Measurements from ENCODE around the gene CHST11.
"Not testable (repeated sequence)": the region's sequence is repeated elsewhere in the genome, so short reads cannot be mapped to it uniquely, and the experiment has no call there.

Gene CHST11

GRCh38 chr12:104568487-104568868 lies 111.7 kb downstream of the CHST11 start:
- DNase-seq = no peak

DNA sequence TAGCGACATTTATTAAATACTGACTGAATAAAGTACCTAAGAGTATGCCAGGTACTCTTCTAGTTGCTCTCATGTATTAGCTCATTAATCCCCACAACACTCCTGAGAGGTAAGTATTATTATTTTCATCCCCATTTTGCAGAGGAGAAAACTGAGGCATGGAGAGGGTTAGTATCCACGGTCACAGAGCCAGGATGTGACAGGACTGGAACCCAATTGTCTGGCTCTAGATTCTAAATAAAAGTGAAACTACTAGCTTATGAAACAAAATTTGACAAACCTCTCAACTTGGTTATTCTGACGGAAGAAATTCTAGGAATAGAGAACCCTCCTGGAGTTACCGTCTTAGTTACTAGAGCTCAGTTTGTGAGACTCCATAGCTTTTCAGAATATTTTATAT lies 112.2 kb downstream of the CHST11 start:
- DNase-seq = peak; percentile 43

DNA sequence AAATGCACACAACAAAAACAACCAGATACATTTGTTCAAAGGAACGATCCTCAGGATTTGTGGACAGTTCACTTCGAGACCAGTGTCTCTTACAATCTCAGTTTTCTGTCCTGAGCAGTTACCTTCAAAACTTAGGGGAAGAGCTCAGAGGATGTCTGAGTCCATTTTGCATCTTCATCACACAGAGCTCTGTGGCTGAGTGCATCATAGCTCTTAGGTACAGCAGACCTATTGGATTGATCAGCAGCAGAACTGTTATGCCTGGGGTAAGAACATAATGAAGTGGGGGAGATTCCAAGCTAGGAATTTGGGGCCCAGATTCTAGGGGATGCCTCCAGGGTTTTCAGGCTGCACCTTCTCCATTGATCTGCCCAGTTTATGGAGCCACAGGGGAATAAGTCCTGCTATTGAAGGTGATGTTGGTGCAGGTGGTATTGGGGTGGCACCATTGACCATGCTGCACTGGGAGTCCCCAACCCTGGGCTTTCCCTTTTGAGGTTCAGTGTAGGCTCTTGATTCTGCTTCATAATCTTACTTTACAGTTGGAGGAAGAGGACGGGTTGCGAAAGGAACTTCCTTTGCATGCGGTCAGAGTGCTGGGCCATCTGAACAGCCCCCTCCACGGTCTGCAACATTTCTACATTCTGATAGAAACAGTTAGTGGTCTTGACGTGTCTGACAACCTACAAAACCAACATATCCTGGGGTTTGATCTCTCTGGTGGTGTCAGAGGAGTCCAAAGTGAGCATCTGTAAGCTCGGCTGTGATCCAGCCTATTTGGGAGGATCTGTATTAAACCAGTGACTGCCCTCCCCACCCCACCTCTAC lies 112.8 kb downstream of the CHST11 start:
- DNase-seq = peak; percentile 90

- no peak for DNase-seq
Measured at GRCh38 chr12:104570174-104570907, 113.6 kb downstream of the CHST11 start.

- DNase-seq = no peak
Measured at GRCh38 chr12:104571328-104571727, 114.6 kb downstream of the CHST11 start.

- not testable (repeated sequence) for DNase-seq
Measured at GRCh38 chr12:104574353-104574752, 117.6 kb downstream of the CHST11 start.

DNA sequence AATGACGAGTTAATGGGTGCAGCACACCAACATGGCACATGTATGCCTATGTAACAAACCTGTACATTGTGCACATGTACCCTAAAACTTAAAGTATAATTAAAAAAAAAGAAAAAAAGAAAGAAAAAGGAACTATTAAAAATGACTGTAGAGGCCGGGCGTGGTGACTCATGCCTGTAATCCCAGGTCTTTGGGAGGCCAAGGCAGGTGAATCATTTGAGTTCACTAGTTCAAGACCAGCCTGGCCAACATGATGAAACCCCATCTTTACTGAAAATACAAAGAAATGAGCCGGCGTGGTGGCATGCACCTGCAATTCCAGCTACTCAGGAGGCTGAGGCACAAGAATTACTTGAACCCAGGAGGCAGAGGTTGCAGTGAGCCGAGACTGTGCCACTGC lies 118.0 kb downstream of the CHST11 start:
- DNase-seq = not testable (repeated sequence)

DNA sequence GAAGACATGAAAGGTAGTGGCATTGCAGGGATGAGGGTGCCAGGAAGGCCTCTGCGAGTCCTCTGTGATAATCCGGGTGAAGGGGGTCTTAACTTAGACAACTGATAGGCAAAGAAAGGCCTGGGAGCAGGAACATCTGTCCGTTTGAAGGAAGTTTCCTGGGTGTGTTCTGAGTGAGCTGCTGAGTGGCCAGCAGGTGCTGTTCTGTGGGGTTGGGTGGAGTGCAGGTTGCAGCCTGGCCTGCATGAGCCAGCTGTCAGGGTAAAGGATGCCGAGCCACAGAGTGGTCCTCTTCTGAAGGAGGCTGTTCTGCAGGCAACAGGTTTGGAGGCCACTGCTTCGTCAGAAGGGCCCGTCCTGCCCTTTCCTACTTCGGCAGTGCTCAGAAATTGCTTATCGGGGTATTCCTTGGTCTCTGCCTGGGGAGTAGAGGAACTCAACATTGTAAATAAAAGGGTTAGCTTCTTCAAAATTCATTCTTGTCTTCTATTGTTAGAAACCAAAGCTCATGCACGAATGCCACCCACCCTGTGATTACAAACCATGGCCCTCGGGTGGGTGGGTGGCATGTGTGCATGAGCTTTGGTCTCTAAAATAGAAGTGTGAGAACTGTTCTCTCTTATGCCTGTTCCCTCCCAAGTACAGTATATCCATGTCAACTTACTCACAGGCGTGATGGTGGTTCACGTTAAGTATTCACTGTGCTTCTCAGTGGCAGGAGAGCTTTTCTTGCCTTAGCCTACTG lies 118.9 kb downstream of the CHST11 start:
- no peak for DNase-seq

GRCh38 chr12:104576187-104576778 lies 119.5 kb downstream of the CHST11 start:
- DNase-seq = no peak

DNA sequence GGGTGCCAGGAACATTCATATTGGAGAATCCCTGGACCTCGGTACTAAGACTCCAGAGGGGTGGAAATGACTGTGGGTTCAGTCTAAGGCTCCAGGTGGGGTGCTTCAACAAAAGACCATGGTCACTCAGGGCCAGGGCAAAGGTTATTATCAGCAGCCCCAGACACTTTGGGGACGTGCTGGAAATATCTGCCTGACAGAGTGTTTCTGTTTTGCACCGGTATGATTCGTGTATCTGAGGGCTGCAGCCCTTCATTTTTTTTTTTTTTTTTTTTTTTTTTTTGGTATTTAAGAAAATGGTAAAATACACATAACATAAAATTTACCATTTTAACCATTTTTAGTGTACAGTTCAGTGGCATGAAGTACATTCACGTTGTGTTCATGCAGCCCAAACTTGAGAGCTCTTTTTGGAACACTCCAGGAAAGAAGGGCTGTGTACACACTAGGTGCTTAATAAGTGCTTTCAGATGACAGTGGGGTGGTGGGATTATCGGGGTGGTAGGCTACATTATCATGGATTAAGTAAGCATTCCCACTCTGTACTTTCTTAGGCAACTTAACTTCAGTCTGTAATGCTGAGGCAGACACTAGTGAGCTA lies 120.3 kb downstream of the CHST11 start:
- DNase-seq = no peak

DNA sequence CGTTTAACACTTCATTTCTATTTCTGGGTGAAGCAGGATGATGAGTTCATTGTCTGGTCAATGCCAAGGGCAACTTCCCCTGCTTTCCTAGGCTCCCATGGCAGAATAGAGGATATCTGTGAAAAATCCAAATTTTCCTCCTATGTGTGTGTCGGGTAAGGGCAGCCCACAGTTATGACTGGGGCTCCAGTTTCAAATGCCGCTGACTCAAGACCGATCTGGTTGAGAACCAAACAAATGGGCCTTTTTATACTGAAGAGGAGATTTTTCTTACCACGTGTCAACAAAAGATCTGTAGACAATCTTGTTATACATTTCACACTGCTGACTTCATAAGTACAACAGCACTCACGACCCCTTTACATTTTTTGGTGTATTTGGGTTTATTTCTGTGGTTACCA lies 120.8 kb downstream of the CHST11 start:
- DNase-seq = peak; percentile 47

DNA sequence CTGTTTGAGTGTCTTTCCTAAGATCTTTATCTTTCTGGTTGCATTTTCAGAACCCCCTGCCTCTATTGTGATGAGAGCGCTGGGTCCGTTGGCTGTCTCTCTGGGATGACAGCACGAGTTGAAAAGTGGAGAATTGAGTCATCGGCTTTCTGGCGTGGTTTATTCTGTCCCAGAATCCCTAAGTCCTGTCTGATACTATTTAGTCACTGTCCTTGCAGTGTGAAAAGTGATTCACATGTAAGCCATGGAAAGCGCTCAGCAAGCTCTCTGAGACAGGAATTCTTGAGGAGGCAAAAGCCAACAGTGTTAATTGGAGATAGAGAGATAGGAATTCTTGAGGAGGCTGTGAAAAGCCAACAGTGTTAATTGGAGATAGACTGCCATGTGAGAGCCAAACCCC lies 121.7 kb downstream of the CHST11 start:
- peak; percentile 83 for DNase-seq

DNA sequence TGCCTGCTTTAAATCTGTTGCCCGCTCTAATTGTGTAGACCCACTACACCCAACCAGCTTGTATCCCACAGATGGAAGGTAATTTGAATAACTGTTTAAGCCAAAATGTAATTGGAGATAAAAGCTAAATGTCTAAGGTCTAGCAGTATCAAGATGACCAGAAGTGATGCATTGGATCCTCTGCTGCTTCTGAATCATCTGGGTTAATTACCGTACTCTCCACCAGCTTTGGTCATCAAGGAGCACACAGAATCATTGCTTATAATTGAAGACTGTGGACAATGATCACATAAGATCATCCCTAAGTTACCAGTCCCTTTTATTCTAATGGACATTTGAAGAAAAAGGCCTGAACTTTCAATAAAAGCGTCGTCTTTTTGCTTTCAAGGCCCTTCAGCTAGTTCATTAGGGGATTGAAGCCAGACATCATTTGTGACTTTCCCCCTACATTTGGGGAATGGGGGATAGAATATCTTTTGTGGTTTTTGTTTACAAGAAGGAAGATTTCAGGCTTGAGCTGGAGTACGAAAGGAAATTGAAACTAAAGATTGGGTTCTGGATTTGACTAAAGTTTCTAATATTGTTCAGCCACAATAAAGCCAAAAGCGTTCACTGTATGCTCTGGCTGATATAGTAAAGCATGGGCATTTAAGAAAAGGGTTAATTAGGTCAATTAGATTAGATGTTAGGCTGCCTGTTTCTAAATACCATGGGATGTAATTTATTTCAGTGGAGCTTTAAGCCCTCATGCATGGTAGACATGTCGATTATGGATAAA lies 123.2 kb downstream of the CHST11 start:
- peak; percentile 60 for DNase-seq

- no peak for DNase-seq
Measured at GRCh38 chr12:104581005-104581570, 124.3 kb downstream of the CHST11 start.

DNA sequence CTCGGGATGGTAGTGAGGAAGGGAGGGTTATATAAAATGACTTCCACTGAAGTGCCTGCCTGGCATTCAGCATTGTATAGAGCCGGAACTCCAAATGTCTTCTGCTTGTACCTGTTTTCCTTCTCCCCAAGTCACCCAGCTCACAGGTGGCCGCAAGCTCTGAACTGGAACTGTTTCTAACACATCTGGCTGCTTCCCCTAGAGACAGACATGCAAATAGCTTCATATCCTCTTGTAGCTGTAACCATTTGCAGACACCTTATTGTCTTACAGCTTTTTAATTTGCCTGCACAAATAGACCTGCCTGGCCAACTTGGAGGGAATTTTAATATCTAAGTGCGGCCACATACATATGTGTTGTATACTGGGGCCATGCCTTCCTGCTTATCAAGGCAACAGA lies 126.0 kb downstream of the CHST11 start:
- DNase-seq = no peak

DNA sequence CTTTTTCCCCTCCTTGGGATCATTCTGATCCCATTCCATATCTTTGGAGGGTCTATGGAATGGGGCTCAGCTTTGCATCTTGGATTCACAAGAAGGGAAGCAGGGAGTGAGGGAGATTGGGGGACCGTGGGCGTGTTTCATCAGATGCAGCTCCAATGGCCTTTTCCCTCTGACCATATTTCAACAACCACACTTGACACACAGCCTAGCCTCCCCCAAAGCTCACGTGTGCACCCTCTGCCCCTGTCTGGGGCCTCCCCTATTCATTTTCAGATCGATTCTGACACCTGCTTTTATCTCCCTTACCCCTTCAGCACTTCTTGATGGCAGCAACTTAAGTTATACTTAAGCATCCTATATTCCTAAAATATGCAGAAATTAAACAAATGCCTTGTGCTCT lies 126.6 kb downstream of the CHST11 start:
- no peak for DNase-seq

DNA sequence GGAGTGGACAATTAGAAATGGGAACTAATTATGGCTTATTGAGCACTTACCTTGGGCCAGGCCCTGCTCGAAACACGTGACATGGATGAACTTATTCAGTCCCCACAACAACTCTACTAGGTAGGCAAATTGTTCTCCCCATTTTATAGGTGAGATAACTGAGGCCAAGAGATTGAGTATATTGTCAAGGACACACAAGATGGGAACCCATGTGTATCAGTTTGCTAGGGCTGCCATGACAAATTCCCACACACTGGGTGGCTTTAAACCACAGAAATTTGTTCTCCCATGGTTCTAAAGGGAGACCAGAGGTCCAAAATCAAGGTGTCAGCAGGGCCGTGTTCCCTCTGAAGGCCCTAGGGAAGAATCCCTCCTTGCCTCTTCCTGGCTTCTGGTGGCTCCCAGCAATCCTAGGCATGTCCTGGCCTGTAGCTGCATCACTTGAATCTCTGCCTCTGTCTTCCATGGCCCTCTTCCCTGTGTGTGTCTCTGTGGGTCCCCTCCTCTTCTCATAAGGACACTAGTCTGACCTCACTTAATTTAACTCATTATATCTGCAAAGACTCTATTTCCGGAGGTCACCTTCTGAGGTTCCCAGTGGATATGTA lies 128.8 kb downstream of the CHST11 start:
- no peak for DNase-seq

GRCh38 chr12:104586351-104586919 lies 129.7 kb downstream of the CHST11 start:
- DNase-seq = no peak

- DNase-seq = no peak
Measured at GRCh38 chr12:104588047-104588920, 131.5 kb downstream of the CHST11 start.

All from activated CD4-positive, alpha-beta T cell treated with anti-CD3 and anti-CD28 coated beads, Interleukin-10, Interleukin-2, amounts not matched to agents 100 ng/mL and 50 ng/mL, durations not matched to agents 16 hours and 8 hours (primary cell).